GM12874 (cell line): ENCODE data around the gene DEPDC1.

Experiments used
- CTCF ChIP-seq: IDR thresholded peaks from 2 replicates; pipeline ENCODE4 v1.5.1; 2011; ENCODE audit warnings: low read depth, mild to moderate bottlenecking, control low read depth, low read length, moderate library complexity; ENCODE audit not compliant: insufficient read depth

Gene DEPDC1

DNA sequence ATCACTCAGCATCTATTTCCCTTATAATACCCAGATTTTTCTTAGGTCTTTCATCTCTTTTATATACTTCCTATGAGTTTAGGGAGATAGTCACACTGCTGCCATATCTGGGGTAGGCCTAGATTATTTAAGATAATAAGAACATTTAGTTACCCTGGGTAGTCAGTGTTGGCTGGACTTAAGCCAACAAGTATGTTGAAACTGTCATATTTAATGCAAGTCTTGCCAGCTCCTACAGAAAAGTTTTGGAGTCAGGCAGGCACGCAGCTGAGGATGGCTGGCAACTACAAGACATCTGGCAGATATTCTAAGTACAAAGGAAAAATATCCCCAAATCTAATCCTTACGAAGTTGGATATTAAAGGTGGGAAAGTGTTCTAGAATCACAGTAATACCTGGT, 19.2 kb upstream of the DEPDC1 start:
- TF ChIP-seq CTCF: no peak

- no peak for TF ChIP-seq CTCF
Measured at GRCh38 chr1:68511254-68511653, 14.4 kb upstream of the DEPDC1 start.

DNA sequence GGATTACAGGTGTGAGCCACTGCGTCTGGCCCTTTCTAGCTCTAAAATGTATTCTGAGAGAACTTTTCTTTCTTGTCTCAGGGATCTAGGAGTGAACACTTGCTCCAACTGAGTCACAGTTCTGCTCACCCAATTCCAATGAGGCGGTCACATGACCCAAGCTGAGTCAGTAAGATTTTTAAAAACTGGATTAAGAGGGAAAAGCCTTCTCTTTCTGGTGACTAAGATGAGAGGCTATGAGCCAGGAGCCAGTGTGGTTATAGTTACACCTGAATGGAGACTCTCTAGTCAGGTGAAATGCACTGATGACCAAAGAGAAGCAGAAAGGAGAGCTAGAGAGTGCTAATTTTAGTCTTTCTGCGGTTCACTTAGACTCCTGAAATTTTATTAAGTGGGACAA, 9.5 kb upstream of the DEPDC1 start:
- TF ChIP-seq CTCF: no peak

DNA sequence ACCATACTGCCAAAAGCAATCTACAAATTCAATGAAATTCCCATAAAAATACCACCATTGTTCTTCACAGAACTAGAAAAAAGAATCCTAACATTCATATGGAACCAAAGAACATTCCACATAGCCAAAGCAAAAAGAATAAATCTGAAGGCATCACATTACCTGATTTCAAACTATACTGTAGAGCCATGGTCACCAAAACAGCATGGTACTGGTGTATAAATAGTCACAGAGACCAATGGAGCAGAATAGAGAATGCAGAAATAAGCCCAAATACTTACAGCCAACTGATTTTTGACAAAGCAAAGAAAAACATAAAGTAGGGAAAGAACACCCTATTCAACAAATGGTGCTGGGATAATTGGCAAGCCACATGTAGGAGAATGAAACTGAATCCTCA, 6.2 kb upstream of the DEPDC1 start:
- no peak for TF ChIP-seq CTCF

GRCh38 chr1:68497358-68497698, 446 bp upstream of the DEPDC1 start:
- TF ChIP-seq CTCF: no peak

DNA sequence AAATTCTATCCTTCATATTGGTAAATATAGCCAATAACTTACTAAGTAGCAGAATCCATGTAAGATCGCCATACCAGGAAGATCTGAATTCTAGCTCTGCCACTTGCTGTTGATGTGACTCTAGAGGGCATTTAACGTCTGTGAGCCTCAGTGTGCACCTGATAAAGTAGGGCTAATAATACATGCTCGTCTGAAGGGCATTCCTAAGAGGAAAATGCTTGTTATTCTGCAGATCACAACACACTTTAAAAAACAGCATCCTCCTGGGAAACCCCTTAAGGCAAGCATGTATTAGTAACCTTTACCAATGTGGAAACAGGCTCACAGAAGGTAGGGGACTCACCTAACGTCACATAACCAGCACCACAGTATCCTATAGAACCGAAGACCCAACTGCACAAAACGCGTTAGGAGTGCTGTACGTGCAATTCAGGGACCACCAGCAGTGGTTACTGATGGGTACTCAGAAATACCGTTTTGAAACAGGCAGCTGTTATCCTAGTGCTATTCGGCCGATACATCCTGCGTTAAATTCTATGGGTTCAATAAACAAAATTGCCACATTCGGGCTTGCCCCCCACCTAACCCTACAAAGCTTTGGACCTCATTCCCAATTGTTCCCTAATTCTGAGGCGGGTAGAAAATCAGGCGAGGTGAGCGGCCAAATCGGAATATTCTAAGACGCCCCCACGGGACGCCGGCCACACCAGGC, 758 bp downstream of the DEPDC1 start:
- TF ChIP-seq CTCF: no peak

DNA sequence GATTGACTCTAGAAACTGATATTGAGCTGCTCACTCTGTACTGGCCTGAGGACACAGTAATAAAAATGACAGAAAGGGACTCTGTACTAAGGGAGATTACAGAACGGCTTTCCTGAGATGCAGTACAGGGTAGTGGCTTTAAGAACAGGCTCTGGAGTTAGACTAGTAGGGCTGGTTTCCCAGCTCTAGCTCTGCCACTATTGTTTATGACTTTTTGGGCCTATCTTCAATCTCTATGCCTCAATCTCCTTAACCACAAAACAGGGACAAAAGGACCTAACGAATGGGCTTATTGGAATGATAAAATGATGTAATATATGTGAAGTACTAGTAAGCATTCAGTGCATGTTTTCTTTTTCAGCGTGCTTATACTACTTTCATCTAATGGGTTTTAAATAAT, 1.4 kb downstream of the DEPDC1 start:
- TF ChIP-seq CTCF: no peak
